BJ (cell line): ENCODE measurements around the gene TNFRSF19. TPM values are rescaled to one million over a fixed set of nuclear protein-coding genes. Genes with fewer than 3 reads are reported as not detected.

Source experiments
- CTCF ChIA-PET: fragments of 350-600 bp; formaldehyde crosslinking; extraction: SDS; loops from one replicate; lab custom pipeline; 2021; ENCODE audit warnings: antibody characterized with exemption, inconsistent platforms; lab: Yijun Ruan, JAX
- POLR2A ChIA-PET: fragments of 300-600 bp; sonication (Branson Sonifier 250); formaldehyde crosslinking; extraction: SDS; loops from one replicate; lab custom pipeline; 2021; ENCODE audit warnings: antibody characterized with exemption; lab: Charles Lee
- DNase-seq: peaks from one replicate; pipeline ENCODE4 v3.0.0-alpha.2; 2011; ENCODE audit warnings: low read depth
- H3K27me3 ChIP-seq: 2 replicates; pipeline ENCODE4 v1.6.0; 2011; ENCODE audit warnings: low read length; ENCODE audit not compliant: control insufficient read depth, insufficient read depth
- H3K36me3 ChIP-seq: 2 replicates; pipeline ENCODE4 v1.5.1; 2011; ENCODE audit warnings: low read length; ENCODE audit not compliant: control insufficient read depth, insufficient read depth
- H3K4me3 ChIP-seq: 2 replicates; pipeline ENCODE4 v1.5.1; 2011; ENCODE audit warnings: low read depth, mild to moderate bottlenecking, control low read depth, low read length
- polyA plus RNA-seq: library from polyadenylated mRNA; depleted of rRNA; stranded (reverse); fragments of >200 nt; gene quantifications from 2 replicates; pipeline ENCODE4 v1.2.3, GENCODE V29; 2011
- TF ChIP-seq, protein P1 (sequence below): IDR thresholded peaks from 2 replicates; pipeline ENCODE4 v1.5.1; 2011; ENCODE audit warnings: low read depth, mild to moderate bottlenecking, control low read depth, inconsistent platforms, low read length, moderate library complexity; ENCODE audit not compliant: insufficient read depth

Gene TNFRSF19
- polyA plus RNA-seq, 1 experiment = 14.8 TPM

DNA sequence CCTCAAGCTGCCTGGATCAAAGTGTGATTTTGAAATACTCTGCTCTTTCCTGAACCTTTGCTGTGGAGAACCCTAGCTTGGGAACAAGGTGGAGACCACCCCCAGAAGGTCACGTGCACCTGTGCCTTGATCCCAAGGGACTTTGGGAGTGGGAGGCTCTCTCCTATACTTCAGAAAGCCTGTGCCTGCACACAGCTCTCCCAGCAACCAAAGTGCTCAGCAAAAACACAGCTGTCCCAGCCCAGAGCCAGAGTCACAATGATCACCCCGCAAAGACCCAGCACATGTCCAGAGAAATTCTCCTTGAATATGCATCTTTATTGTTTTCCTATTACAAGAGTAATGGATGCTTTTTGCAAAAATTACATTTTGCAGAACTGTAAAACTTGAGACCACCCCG, 43.4 kb downstream of the TNFRSF19 start:
- Histone ChIP-seq H3K4me3 (no peak overlapping the region), H3K36me3 (no peaks in the 10 kb centered on the region), H3K27me3 (no peaks in the 10 kb centered on the region)
- TF ChIP-seq, protein P1, sequence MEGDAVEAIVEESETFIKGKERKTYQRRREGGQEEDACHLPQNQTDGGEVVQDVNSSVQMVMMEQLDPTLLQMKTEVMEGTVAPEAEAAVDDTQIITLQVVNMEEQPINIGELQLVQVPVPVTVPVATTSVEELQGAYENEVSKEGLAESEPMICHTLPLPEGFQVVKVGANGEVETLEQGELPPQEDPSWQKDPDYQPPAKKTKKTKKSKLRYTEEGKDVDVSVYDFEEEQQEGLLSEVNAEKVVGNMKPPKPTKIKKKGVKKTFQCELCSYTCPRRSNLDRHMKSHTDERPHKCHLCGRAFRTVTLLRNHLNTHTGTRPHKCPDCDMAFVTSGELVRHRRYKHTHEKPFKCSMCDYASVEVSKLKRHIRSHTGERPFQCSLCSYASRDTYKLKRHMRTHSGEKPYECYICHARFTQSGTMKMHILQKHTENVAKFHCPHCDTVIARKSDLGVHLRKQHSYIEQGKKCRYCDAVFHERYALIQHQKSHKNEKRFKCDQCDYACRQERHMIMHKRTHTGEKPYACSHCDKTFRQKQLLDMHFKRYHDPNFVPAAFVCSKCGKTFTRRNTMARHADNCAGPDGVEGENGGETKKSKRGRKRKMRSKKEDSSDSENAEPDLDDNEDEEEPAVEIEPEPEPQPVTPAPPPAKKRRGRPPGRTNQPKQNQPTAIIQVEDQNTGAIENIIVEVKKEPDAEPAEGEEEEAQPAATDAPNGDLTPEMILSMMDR = no peak
- no peak for DNase-seq
- CTCF ChIA-PET = interaction anchor here (0.8 kb wide), 1 partner anchor 19 kb away, joined by 3 read pairs; no protein-coding TSS in a partner anchor
- POLR2A ChIA-PET = no interaction called here

DNA sequence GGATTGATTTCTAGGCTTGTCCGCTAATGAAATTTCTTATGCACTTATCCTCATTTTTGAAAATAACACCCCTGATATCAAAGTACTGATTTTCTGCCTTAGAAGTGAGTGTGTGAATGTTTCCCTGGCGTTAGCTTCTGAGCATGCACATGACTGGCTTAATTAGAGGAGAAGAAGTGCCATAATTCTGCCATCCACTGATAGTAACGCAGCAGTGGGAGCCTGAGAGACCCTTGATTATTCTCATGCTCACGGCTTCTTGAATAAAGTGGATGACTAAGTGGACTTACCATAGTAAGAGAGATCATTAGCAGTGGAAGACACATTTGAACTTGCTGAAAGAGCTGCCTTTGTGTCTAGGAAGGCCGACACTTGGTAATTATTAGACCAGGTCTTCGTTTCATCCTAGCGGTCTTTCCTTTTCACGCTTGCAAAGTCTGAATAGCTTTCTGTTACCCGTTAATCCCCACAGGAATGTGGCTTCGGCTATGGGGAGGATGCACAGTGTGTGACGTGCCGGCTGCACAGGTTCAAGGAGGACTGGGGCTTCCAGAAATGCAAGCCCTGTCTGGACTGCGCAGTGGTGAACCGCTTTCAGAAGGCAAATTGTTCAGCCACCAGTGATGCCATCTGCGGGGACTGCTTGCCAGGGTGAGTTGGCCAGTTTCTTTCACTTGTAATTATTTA, 45.3 kb downstream of the TNFRSF19 start:
- Histone ChIP-seq H3K27me3 (no peaks in the 10 kb centered on the region), H3K36me3 (no peaks in the 10 kb centered on the region), H3K4me3 (no peak overlapping the region)
- TF ChIP-seq, protein P1 = no peak
- CTCF ChIA-PET = no interaction called here
- no peak for DNase-seq
- POLR2A ChIA-PET = no interaction called here

DNA sequence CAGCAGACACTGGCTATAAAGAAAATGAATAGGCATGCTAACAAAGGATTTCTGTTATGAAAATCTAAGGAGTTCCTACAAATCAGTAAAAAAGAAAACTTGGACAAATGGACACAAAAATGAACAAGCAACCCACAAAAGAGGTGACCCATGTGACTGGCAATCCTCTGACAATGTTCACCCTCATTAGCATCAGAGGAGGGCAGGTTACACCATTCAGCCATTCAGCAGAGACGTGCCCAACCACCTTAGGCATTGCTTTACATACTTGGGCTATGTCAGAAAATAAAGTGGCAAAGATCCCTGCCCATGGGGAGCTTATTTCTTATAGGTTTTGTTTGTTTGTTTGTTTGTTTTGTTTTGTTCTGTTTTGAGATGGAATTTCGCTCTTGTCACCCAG, 46.0 kb downstream of the TNFRSF19 start:
- Histone ChIP-seq H3K4me3 (no peak overlapping the region), H3K27me3 (no peaks in the 10 kb centered on the region), H3K36me3 (no peaks in the 10 kb centered on the region)
- TF ChIP-seq, protein P1 = no peak
- DNase-seq = no peak
- ChIA-PET POLR2A (no interaction called here), CTCF (no interaction called here)

DNA sequence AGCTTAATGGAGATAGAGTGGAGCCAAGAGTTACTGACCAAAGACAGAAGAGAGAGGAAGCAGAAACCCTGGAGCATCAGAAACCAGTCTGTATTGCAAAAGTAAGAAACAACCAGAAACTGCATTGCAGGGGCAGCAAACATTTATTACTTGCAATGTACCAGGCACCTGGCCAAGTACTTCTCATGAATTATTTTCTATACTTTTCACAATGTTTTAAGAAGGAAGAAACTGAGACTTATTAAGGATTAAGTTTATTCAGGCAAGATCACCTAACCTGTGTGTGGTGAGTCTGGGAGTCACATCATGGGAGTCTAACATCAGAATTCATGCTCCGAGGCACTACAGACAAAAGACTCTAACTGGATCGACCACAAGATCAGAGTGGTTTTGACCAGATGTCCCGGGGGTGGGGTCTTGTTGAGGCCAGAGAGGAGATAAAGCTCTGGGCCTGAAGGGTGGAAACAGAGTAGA, 47.4 kb downstream of the TNFRSF19 start:
- POLR2A ChIA-PET = no interaction called here
- H3K4me3 ChIP-seq = no peak overlapping the region
- no peaks in the 10 kb centered on the region for H3K27me3 ChIP-seq
- CTCF ChIA-PET = interaction anchor here (0.7 to 1.5 kb wide), 2 partner anchors 8 to 72 kb away, joined by 3 to 4 read pairs; no protein-coding TSS in a partner anchor
- DNase-seq = no peak
- TF ChIP-seq, protein P1 = no peak
- H3K36me3 ChIP-seq = no peaks in the 10 kb centered on the region

DNA sequence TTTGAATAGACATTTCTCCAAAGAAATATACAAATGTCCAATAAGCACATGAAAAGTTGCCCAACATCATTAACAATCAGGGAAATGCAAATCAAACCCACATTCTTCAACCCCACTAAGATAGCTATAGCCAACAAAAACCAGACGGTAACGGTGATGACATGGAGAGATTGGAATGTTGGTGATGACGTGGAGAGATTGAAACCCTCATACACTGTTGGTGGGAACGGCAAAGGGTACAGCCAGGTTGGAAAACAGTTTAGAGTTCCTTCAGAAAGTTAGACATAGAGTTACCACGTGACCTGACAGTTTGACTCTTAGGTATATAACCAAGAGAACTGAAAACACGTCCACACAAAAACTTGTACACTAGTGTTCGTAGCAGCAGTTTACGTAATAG, 48.1 kb downstream of the TNFRSF19 start:
- ChIA-PET CTCF (interaction anchor here (1.5 kb wide), 1 partner anchor 9 kb away, joined by 4 read pairs; no protein-coding TSS in a partner anchor), POLR2A (no interaction called here)
- DNase-seq = peak; percentile 70
- TF ChIP-seq, protein P1 = no peak
- no peaks in the 10 kb centered on the region for H3K36me3 ChIP-seq
- H3K4me3 ChIP-seq = no peak overlapping the region
- no peaks in the 10 kb centered on the region for H3K27me3 ChIP-seq
